Activated CD4-positive, alpha-beta T cell treated with anti-CD3 and anti-CD28 coated beads for 48 hours (primary cell): ENCODE measurements around the gene GADL1.

ENCODE experiments used
- DNase-seq: peaks from one replicate; pipeline ENCODE4 v3.0.0-alpha.2; 2020

Gene GADL1

GRCh38 chr3:30720586-30721313 lies 173.7 kb downstream of the GADL1 start:
- DNase-seq, result no peak

- DNase-seq, result no peak
These were observed 174.9 kb downstream of the GADL1 start for GRCh38 chr3:30719536-30719935.

GRCh38 chr3:30713885-30714503 lies 180.5 kb downstream of the GADL1 start:
- no peak for DNase-seq

- DNase-seq, result no peak
These were observed 181.5 kb downstream of the GADL1 start for GRCh38 chr3:30712991-30713390.

DNA sequence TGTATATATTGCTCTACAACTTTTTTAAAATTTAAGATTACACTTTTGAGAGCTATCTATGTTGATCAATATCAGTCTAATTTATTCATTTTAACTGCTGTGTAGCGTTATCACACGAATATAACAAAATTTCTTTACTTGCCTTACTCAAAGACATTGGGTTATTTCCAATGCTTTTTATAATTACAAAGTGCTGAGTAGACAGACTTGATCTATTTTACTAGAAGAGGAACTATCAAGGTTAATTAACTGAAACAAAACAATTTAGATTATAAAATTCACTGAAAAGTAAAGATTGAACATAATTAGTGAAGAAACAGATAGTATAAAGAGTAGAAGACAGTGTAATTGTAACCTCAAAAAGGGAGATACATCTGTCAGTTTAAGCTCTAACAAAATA lies 182.6 kb downstream of the GADL1 start:
- DNase-seq, result no peak

DNA sequence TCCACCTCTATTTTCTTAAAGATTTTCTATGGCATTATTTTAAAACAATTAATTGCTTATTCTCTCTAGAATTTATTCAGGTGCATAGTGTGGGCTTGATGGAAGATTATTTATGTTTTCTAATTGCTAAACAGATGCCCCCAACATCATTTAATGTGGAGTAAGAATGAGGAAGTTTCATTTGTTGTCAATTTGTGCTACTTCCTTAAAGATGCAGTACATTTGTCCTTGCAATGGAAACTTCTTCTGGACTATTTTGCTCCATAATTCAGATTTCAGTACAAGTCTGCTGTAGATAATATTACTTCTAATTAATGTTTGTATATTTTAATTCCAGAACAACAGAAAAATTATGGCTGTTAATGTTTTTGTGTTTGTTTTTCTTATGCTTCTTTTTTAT lies 183.3 kb downstream of the GADL1 start:
- DNase-seq, result no peak

DNA sequence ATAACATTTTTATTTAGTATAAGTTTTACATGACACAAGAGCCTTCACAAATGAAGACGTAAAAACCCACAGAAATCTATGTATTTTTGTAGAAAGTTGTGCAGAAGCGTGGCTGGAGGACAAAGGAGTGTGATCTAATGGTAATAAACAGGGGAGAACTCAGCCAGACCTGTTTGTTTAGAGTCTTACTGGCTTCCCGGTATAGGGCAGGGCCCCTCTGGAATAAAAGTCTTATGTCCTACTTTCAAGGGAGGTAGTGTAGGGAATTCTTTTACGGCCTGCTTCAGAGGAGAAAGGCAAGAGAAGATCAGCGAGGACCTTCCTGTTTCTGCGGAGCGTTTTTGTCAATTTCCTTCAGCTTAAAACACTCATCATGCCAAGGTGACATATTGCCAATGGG lies 184.4 kb downstream of the GADL1 start:
- no peak for DNase-seq

DNA sequence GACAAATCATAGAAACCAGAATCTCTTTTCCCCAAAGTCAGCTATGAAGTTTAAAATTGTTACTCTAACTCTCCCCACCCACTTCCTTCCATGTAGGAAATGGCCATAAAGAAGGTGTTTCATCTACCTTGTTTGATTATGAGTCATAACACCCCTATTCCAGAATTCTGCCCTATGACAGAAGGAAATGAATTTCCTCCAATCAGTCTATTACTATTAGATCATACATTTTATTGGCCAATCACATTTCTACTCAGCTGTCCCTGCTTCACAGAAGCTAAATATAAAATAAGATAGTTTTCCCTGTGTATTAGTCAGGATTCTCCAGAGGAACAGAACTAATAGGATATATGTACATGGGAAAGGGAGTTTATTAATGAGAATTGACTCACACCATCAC lies 186.0 kb downstream of the GADL1 start:
- DNase-seq, result no peak

- no peak for DNase-seq
These were observed 186.6 kb downstream of the GADL1 start for GRCh38 chr3:30707825-30708224.

DNA sequence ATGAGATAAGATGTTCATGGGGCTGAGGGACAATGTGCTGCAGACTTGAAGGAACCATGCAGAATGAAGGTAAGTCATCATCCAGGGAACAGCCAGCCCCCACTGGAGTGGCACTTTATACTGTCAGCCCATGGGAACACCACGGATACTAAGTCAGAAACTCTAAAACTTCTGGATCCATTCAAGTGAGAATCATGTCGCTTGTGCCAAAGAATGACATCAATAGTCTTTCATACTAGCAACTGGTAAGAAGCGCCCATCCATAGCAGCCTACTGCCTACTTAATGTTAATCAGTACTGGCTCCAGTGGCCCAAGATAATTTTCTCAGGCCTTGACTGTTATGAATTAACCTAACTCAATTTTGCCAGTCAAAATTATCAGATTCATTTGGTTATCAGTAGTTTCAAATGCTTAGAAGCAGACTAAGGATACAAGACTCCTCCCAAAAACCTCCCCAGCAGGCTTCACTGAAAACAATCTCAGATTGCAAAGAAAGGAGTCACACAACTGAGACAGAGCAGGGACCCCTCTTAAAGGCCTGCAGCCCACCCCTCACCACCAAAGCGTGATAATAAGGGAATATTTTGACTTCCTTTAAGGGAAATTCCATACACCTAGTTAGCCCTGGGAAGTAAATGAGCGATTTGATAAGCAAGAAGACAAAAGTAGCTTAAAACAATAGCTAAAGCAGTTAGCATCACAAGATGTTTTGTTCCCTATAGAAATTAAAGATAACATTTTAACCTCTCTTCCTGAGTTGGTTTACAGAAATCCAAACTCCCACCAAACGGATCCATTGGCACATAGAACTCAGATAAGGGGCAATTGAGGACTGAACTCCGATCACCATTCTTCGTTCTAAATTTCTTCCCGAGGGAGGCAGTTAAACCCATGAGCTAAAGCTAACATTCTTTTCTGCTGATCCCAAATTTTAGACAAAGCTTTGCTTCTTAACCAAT lies 189.2 kb downstream of the GADL1 start:
- DNase-seq, result no peak

DNA sequence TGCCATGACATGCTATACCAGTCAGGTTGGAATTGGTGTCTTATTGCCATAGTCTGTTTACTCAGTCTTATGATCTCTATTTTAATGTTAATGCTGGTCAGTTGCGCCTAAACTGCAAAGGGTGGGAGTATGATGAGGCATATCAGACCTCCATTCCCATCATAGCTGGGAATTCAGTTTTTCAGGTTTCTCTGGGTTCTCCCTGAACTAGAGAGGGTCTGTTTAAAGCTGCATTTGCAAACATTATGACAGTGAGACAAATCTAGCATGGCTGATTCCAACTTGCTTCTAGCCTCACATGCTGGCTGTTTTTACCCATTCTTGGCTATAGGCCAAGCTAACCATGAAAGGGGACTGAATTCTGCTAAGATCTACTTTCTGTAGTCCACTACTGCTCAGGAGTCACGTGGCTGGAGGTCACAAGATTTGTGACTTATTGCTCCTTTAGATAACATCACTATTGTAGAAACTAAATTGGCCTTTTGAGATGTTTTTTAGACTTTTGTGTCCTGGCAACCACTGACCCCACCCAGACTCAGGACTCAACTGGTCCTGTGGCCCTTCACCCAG lies 191.5 kb downstream of the GADL1 start:
- DNase-seq, result no peak

DNA sequence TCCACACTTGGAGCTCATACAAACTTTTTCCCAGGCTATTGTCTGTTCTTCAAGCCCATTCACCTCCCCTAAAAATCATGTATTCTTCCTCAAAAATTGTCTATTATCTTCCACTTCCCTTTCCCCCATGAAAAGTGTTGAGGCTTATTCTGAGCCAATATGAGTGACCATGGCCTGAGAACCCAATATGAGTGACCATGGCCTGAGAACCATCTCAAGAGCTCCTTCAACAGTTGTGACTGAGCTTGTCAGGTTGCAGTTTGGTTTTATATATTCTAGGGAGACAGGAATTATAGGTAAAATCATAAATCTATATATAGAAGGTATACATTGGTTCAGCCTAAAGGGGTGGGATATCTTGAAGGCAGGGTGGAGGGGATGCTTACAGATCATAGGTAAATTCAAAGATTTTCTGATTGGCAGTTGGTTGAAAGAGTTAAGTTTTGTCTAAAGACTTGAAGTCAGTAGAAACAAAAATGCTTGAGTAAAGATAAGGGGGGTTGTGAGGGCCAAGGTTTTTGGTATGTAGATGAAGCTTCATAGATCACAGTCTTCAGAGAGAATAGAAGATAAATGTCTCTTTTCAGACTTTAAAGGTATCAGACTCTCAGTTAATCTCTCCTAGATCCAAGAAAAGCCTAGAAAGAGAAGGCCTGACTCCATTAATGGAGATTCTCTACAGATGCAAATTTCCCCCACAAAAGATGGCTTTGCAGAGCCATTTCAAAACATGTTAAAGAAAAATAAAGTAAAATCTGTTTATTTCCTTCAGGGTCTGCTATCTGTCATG lies 192.2 kb downstream of the GADL1 start:
- DNase-seq, result no peak

DNA sequence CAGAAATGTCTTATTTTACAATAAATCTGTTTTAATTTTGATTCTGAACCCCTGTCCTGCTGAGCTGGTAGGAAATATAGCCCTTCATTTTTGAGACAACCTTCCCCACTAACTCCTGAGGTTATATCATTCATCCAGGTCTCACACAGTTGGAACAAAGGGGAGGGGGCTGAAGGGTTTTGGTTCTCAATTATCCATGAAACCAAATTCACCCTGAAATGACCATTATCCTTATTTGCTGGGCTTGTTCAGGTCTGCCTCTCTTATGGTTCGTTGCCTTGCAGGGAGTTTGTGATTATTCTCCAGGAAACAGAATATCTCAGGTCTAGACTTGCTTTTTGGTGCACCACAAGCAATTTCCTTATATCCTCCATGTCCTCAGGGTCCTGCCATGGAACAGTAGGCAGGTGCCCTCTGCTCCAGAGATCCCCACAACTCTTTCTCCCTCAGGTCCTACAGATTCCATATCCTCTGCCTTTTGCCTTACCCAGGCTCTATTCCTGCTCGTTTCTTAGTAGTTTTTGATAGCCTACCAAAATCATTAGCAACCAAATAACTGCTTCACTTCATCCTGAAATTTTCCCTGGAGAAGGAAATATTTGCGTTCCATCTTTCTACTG lies 193.6 kb downstream of the GADL1 start:
- DNase-seq, result no peak

DNA sequence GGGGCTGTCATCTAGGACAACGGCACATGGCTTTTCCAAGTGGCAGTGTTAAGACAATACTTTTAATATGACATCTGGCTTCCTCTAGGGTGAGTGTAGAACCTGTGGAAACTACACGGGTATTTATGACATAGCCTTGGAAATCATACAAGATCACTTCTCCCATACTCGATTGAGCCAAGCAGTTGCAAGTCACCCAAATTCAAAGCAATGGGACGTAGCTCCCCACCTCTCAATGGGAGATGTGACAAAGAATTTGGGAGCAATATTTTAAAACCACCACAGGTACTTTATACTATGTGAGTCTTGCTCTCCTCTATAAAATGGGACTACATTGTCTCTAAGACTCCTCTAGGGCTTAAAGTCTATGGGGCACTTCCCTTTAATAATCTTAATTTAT lies 194.5 kb downstream of the GADL1 start:
- no peak for DNase-seq

GRCh38 chr3:30698549-30698948 lies 195.9 kb downstream of the GADL1 start:
- DNase-seq, result no peak

- no peak for DNase-seq
These were observed 197.6 kb downstream of the GADL1 start for GRCh38 chr3:30696896-30697295.

- no peak for DNase-seq
These were observed 198.1 kb downstream of the GADL1 start for GRCh38 chr3:30696403-30696819.

DNA sequence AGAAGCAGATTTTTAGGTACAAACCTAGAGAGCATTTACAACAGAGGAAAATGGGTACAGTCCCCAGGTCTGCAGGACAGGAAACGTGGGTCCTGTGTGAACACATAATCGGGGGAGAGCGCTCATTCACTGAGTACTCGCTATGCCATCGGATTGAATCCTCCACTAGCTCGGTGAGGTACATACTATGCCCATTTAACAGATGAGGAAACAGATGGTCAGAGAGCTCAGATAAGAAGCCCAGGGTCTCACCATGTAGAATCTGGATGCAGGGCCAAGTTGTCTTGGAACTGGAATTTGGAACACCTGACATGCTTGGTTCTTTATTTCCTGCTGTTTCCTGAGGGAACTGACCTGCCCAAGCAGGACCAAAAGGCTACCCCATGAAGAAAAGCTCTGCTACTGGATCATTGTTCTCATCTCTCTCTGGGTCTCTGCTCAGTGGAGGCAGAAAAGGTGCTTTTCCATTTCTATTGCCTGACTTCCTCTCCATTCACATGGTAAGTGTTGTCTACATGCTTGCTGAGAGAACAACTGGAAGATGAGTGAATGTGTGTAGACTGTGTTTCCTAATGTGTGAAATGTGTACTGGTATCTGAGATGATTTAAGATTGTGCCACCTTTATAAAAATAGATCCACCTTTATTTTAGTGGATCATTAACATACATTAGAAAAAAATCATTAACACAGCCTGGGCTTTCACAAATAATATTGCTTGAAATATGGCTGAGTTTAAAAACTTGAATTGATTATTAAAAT lies 199.0 kb downstream of the GADL1 start:
- DNase-seq, result no peak

DNA sequence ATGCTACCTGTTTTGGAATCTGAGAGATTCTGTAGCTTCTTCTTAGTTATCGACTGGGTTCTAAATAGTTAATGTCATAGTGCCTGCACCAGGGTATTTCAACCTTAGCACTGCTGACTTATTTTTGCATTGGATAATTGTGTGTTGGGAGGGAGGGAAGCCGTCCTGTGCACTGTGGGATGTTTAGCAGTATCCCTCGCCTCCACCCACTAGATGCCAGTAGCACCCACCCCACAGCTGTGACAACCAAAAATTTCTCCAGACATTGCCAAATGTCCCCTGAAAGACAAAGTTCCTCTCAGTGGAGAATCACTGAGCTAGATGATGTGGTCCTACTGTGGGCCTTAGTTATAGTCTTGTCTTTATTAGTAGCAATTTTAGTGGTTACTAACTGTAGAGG lies 199.8 kb downstream of the GADL1 start:
- no peak for DNase-seq

DNA sequence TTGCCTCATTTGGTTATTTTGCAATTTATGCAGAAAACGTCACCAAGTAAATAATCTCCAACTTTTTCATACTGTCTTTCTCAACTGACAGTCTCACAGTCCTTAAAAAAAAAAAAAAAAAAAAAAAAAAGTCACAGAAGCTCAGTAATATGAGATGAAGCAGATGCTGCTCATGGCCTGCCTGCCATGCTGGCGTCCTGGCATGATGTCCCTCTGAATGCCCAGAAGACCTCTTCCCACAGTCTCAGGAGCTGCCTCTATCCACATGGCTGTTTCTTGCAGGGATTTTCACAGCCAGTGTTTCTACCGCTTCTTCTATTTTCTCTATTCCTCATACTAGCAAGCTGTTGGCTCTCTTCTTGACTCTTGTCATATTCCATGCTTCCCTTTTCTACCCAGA lies 200.3 kb downstream of the GADL1 start:
- DNase-seq, result no peak

- DNase-seq, result peak; percentile 44
These were observed 200.9 kb downstream of the GADL1 start for GRCh38 chr3:30693470-30694120.
